ENCODE measurements around the gene RAD51B.

Gene RAD51B

DNA sequence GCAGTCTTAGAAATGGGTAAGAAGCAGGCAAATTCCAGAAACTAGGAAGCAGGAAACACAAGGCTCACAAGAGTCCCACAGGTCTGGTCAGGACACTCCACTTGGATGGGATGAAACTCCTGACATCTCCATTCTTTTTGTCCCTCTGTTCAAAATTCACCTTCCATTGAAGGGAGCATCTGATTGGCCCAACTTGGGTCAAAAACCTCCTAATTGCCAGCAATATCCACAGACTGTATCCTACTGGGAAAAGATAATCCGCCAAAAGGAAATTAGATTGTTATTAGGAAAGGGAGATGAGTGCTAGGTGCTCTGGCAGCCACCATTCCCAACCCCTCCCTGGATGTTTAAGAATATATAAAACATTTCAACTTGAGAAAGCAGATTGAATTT lies 716.4 kb downstream of the RAD51B start:
- peak overlapping the region; percentile 99 for H3K27ac ChIP-seq (ENCODE audit: poor library complexity, severe bottlenecking)
- no peak overlapping the region for H3K4me3 ChIP-seq (ENCODE audit: severe bottlenecking)
- DNase-seq (ENCODE audit: low spot score) (no peak), ATAC-seq (ENCODE audit: low read depth) (no peak)
- H3K27me3 ChIP-seq (ENCODE audit: insufficient read depth, poor library complexity, severe bottlenecking) = no peaks in the 10 kb centered on the region
- TF ChIP-seq, protein P1, sequence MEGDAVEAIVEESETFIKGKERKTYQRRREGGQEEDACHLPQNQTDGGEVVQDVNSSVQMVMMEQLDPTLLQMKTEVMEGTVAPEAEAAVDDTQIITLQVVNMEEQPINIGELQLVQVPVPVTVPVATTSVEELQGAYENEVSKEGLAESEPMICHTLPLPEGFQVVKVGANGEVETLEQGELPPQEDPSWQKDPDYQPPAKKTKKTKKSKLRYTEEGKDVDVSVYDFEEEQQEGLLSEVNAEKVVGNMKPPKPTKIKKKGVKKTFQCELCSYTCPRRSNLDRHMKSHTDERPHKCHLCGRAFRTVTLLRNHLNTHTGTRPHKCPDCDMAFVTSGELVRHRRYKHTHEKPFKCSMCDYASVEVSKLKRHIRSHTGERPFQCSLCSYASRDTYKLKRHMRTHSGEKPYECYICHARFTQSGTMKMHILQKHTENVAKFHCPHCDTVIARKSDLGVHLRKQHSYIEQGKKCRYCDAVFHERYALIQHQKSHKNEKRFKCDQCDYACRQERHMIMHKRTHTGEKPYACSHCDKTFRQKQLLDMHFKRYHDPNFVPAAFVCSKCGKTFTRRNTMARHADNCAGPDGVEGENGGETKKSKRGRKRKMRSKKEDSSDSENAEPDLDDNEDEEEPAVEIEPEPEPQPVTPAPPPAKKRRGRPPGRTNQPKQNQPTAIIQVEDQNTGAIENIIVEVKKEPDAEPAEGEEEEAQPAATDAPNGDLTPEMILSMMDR (IDR thresholded peaks at IDR 0.05; ENCODE audit: poor library complexity, severe bottlenecking) = no peak
- H3K4me1 ChIP-seq (ENCODE audit: insufficient read depth, poor library complexity, severe bottlenecking) = peaks cover 16% of the 10 kb centered on the region
- no peaks in the 10 kb centered on the region for H3K36me3 ChIP-seq (ENCODE audit: low read depth)
- H3K9me3 ChIP-seq (ENCODE audit: severe bottlenecking) = peaks cover 12% of the 10 kb centered on the region

DNA sequence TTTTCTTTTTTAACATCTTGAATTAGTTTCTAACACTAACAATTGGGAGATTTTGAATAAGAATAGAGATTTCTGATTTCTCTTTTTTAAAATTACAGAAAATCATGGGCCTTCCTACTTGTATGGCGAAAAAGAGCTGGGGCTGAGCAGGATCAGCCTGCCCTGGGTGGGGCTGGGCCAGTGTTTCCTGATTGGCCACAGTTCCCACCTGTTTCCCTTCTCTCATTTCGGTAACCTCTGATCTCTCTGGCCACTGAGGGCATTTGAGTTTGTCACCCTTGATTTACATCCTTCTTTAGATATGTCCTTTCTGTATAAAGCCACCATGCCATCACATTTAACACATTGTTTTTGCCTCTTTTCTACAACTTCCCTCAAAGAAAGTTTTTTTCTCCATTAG lies 719.1 kb downstream of the RAD51B start:
- no peaks in the 10 kb centered on the region for H3K27me3 ChIP-seq (ENCODE audit: insufficient read depth, poor library complexity, severe bottlenecking)
- peak overlapping the region; percentile 99 for H3K27ac ChIP-seq (ENCODE audit: poor library complexity, severe bottlenecking)
- ATAC-seq (ENCODE audit: low read depth) (no peak), DNase-seq (ENCODE audit: low spot score) (no peak)
- H3K4me3 ChIP-seq (ENCODE audit: severe bottlenecking) = no peak overlapping the region
- peaks cover 23% of the 10 kb centered on the region for H3K4me1 ChIP-seq (ENCODE audit: insufficient read depth, poor library complexity, severe bottlenecking)
- TF ChIP-seq, protein P1 (IDR thresholded peaks at IDR 0.05; ENCODE audit: poor library complexity, severe bottlenecking) = no peak
- no peaks in the 10 kb centered on the region for H3K9me3 ChIP-seq (ENCODE audit: severe bottlenecking)
- no peaks in the 10 kb centered on the region for H3K36me3 ChIP-seq (ENCODE audit: low read depth)

DNA sequence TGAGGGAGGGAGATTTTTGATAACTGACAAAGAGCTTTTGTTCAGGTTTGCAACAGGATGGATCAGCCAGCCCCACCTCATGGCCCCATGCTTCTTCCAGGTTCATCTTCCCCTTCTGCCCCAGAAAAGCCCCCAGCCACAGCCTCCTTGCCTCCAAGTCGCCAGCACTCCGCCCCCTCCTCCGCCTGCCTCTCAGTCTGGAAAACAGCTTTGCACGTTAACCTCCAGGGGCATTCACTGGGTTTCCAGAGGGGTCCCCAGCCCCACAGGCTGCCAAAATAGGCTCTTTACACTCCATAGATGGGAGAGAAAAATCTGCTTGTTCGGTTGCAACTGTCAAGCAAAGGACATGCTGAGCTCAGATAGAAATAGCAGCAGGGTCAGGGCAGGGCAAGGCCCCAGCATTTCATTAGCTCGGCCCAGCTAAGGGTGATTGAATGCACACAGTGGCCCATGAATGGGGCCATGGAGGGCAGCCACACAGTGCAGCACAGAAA lies 719.7 kb downstream of the RAD51B start:
- Histone ChIP-seq H3K9me3 (ENCODE audit: severe bottlenecking) (no peaks in the 10 kb centered on the region), H3K27ac (ENCODE audit: poor library complexity, severe bottlenecking) (peak overlapping the region; percentile 3), H3K4me1 (ENCODE audit: insufficient read depth, poor library complexity, severe bottlenecking) (peaks cover 29% of the 10 kb centered on the region), H3K4me3 (ENCODE audit: severe bottlenecking) (no peak overlapping the region), H3K27me3 (ENCODE audit: insufficient read depth, poor library complexity, severe bottlenecking) (no peaks in the 10 kb centered on the region), H3K36me3 (ENCODE audit: low read depth) (no peaks in the 10 kb centered on the region)
- DNase-seq (ENCODE audit: low spot score) (no peak), ATAC-seq (ENCODE audit: low read depth) (no peak)
- TF ChIP-seq, protein P1 (IDR thresholded peaks at IDR 0.05; ENCODE audit: poor library complexity, severe bottlenecking) = no peak

DNA sequence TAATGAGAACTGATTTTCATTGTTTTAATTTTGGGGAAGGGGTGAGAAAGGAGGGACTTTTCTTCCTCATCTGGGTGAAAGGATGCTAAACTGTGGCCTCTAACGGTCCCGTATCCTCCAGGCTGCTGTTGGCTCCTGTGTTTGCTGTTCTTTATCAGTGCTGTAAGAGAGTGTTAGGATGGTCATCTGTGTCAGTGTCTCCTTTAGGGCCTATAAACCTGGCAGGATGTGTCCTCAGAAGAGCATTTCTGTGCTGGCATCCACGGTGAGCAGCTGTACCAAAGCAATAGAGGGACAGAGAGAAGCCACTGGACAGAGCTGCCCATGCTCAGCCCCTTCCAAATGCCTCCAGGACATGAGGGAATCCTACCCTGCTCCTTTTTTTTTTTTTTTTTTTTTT lies 720.2 kb downstream of the RAD51B start:
- no peaks in the 10 kb centered on the region for H3K36me3 ChIP-seq (ENCODE audit: low read depth)
- TF ChIP-seq, protein P1 (IDR thresholded peaks at IDR 0.05; ENCODE audit: poor library complexity, severe bottlenecking) = no peak
- ATAC-seq (ENCODE audit: low read depth) (no peak), DNase-seq (ENCODE audit: low spot score) (no peak)
- H3K27ac ChIP-seq (ENCODE audit: poor library complexity, severe bottlenecking) = peak overlapping the region; percentile 3
- H3K4me1 ChIP-seq (ENCODE audit: insufficient read depth, poor library complexity, severe bottlenecking) = peaks cover 34% of the 10 kb centered on the region
- H3K27me3 ChIP-seq (ENCODE audit: insufficient read depth, poor library complexity, severe bottlenecking) = no peaks in the 10 kb centered on the region
- H3K4me3 ChIP-seq (ENCODE audit: severe bottlenecking) = no peak overlapping the region
- no peaks in the 10 kb centered on the region for H3K9me3 ChIP-seq (ENCODE audit: severe bottlenecking)

DNA sequence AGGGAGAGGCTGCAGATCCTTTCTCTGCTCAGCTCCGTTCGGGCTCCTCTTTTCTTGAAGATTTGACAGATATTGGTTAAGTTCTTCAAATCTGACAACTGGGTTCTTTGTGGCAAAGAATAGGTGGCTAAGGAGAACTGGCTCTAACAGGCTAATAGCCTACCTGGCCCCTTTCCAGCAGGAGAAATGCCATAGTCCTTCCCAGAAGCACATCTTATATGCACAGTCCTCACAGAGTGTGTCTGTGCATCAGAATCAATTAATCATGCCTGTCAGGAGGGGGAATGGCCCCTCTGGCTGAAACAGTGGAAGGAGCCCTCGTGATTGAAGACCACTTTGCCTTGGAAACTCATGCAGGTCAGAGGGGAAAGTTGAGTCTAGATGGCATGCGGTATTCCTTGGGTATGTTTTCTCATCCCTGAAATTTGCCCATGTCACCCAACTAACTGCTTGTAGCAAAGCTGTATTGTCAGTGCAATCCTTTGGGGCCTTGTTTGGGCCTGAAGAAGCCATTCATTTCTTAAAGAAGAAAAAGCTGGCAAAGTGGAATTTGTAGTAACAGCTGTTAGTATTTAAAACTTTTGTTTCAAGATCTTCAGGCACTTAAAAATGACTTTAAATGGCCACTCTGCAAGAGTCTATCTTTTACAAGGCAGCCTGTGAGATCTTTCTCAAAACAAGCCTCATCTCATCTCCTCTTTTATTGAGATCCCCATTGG lies 721.8 kb downstream of the RAD51B start:
- Histone ChIP-seq H3K36me3 (ENCODE audit: low read depth) (no peaks in the 10 kb centered on the region), H3K9me3 (ENCODE audit: severe bottlenecking) (no peaks in the 10 kb centered on the region), H3K4me3 (ENCODE audit: severe bottlenecking) (no peak overlapping the region), H3K4me1 (ENCODE audit: insufficient read depth, poor library complexity, severe bottlenecking) (peaks cover 29% of the 10 kb centered on the region), H3K27ac (ENCODE audit: poor library complexity, severe bottlenecking) (peak overlapping the region; percentile 100), H3K27me3 (ENCODE audit: insufficient read depth, poor library complexity, severe bottlenecking) (no peaks in the 10 kb centered on the region)
- no peak for DNase-seq (ENCODE audit: low spot score)
- ATAC-seq (ENCODE audit: low read depth) = no peak
- TF ChIP-seq, protein P1 (IDR thresholded peaks at IDR 0.05; ENCODE audit: poor library complexity, severe bottlenecking) = no peak

All from RWPE2 (cell line).